G401 (cell line): Measurements from ENCODE around the gene SCYL2. TPM values are rescaled to one million over a fixed set of nuclear protein-coding genes. Genes with fewer than 3 reads are reported as not detected.
A peak's percentile ranks its signal among the peaks of the same experiment; 100 is the strongest.

ENCODE experiments used
- DNase-seq: peaks from one replicate; pipeline ENCODE4 v3.0.0-alpha.2; 2015; ENCODE audit warnings: low spot score
- in situ Hi-C: cut with HindIII; loops from 2 replicates; pipeline ENCODE4 v1.10.0; 2016; ENCODE audit warnings: low sequenced_read_pairs, mixed read lengths
- total RNA-seq: library from RNA; depleted of rRNA; stranded (reverse); fragments of >200 nt; shearing (Covaris generic); gene quantifications from 2 replicates; pipeline ENCODE4 v1.2.3, GENCODE V29; 2014; rRNA removed

SCYL2 gene
- total RNA-seq, 1 experiment from 2014 or later: 10.9 TPM

GRCh38 chr12:100360450-100360849 is 93.5 kb downstream of the SCYL2 start:
- in situ Hi-C loops: no loop called here
- DNase-seq: no peak

DNA sequence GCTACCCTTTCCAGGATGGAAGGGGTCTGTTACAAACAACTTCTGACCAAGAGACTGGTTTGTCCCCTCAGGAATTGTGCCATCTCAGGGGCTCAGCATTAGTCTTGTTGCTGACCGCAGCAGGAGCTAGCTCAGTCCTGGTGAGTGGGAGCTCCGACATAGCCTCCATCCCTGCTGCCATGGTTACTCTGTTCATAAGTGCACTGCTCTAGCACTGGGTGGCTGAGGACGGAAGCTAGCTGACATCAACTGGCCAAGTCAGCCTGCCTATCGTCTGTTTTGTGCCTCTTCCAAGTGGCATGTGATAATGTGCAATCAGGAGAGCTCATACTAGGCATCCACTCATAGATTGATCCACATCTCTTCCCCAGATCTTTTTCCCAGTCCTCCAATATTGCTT is 97.3 kb downstream of the SCYL2 start:
- no peak for DNase-seq
- in situ Hi-C loops: no loop called here

- in situ Hi-C loops: no loop called here
Measured at GRCh38 chr12:100365411-100365810, 98.4 kb downstream of the SCYL2 start.

DNA sequence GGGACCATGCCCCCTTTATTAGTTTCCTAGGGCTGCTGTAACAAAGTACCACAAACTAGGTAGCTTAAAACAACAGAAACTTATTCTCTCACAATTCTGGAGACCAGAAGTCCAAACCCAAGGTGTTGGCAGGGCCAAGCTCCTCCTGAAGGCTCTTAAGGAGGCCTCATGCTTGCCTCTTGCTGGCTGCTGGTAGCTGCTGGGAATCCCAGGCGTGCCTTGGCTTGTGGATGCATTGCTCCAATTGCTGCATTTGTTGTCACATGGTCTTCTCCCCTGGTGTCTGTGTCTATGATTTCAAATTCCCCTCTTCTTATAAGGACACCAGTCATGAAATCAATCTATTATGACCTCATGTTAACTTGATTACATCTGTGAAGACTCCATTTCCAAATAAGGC is 101.1 kb downstream of the SCYL2 start:
- DNase-seq: no peak
- in situ Hi-C loops: no loop called here

More at GRCh38 chr12:100365411-100365810, 98.4 kb downstream of the SCYL2 start:
- DNase-seq: no peak

DNA sequence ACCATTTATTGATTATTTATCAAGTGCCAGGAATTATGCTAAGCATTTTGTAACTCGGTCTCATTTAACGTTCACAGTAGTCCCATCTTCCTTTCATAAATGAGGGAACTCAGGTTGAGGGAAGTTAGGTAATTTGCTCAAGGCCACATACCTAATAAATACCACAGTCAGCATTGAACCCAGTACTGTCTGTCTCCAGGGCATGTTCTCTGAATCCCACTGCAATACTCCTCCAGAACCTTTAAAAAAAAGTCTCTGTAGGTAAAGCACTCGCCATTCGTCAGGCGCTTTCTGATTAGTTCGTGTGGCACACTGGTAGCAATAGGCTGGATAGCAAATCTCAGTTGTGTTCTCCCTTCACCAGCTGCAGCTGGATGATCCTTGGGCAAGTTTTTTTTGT is 104.2 kb downstream of the SCYL2 start:
- in situ Hi-C loops: no loop called here
- DNase-seq: no peak

DNA sequence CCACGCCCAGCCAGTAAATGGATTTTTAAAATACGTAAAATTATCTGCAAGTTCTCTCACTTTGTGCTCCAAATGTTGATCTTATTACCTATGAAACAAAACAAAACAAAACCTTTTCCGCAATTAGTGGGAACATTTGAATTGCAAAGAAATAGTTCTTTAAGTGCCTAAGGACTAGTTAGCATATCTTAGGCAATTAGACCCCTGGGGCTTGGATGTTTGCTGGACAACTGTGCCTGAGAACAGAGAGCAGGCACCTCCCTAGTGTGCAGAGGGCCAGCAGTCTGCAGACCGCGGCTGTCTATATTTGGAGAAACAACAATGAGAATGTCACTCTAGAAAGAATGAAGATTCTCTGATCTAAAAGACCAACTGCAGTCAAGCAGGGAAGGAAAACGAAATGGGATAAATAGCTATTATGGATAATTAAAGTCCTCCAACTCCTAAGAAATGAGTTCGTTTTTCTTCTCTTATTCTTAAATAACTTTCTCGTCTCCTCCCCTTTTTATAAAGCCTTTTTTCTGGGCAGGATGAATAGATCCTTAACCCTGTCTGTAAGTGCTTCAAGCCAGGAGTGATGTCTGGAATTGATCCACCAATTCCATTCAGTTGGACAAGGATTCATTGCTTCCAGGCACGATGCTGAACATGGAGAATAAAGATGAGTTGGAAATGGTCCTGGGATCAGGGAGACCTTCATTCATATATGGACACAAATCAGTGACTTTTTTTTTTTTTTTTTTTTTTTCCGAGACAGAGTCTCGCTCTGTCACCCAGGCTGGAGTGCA is 106.1 kb downstream of the SCYL2 start:
- no peak for DNase-seq
- in situ Hi-C loops: no loop called here

DNA sequence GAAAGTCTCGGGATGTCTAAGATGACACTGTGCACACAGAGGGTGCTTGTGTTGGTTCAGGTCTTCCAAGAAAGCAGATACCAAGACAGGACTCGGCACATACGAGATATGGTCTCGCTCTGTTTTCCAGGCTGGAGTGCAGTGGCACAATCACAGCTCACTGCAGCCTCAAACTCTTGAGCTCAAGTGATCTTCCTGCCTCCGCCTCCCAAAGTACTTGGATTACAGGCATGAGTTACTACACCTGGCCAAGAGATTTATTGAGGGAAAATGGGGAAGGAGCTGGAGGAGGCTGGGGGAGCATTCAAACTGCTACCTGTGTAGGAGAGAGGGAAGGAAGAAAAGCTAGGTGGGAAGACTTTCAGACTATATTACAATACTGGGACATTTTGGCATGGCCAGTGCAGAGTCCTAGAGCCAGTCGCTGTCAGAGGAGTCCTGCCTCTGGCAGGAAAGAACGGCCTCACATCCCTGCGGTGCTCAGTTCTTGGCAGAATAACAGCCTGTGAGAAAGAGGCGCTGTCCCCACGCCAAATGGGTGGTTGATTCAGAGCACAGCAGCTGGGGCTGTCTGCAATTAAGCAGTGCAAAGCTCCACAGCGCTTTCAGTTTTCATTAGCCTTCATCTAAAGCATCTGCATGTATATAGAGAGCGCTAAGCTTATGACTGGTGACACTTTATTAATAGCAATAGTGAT is 108.2 kb downstream of the SCYL2 start:
- peak; percentile 17 for DNase-seq
- in situ Hi-C loops: no loop called here

DNA sequence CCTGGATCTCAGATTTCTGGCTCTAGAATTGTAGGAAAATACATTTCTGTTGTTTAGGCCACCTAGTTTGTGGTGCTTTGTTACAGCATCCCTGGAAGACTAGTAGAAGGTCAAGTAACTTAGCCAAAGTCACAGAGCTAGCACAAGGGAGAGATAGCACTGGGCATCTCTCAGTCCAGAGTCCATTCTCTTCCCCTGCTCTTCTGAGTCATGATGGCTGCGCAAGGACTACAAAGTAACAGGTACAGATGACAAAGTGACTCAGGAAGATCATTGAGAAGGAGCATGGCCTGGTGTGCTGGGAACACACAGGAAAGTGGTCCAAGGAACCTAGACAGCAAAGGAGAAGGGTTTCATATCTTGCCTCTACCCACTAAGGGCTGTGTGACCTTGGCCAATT is 109.2 kb downstream of the SCYL2 start:
- DNase-seq: no peak
- in situ Hi-C loops: no loop called here

DNA sequence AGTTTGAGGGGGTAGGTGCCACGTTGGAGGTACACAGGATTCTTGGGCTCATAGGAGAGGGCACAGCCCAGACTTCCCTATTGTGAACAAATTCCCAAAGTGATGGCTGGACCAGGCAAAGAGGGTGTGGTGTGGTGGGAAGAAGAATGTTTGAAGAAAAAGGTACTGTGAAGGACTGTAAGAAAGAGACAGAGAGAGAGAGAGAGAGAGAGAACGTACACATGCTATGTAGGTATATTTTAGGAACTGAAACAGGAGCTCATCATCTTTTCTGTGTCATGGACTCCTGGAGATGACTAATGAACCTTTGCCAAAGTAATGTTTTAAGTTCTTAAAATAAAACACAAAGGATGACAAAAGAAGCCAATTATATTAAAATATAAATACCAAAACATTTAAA is 114.4 kb downstream of the SCYL2 start:
- in situ Hi-C loops: no loop called here
- DNase-seq: no peak

- in situ Hi-C loops: no loop called here
- DNase-seq: no peak
Measured at GRCh38 chr12:100382338-100382737, 115.4 kb downstream of the SCYL2 start.

DNA sequence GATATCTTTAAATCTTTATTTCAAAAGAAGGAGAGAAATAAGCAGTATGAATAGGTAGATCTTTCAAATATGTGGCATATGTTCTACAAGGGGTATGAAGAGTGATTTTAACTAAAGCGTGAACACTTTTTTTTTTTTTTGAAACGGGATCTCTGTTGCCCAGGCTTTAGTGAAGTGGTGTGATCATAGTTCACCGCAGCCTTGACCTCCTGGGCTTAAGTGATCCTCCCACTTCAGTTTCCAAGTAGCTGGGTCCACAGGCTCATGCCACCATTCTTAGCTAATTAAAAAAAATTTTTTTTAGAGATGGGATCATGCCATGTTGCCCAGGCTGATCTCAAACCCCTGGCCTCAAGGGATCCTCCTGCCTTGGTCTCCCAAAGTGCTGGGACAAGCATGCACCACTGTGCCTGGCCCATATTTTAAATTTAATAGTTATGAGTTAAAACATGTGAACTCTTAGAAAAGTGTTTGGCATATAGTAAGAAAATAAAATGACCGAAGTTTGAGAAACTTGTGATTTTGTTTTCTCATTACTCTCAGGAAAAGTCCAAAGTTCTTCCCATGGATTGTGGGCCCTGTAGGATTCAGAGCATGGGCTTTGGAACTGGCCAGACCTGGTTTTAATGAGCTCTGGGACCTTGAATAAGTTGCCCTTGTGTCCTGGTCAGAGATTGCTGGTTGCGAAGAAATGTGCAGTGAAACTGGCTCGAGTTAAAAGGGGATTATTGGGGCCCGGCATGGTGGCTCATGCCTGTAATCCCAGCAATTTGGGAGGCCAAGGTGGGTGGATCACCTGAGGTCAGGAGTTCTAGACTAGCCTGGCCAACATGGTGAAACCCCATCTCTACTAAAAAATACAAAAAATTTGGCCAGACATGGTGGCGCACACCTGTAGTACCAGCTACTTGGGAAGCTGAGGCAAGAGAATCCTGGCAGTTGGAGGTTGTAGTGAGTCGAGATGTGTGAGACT is 116.9 kb downstream of the SCYL2 start:
- no peak for DNase-seq
- in situ Hi-C loops: no loop called here

DNA sequence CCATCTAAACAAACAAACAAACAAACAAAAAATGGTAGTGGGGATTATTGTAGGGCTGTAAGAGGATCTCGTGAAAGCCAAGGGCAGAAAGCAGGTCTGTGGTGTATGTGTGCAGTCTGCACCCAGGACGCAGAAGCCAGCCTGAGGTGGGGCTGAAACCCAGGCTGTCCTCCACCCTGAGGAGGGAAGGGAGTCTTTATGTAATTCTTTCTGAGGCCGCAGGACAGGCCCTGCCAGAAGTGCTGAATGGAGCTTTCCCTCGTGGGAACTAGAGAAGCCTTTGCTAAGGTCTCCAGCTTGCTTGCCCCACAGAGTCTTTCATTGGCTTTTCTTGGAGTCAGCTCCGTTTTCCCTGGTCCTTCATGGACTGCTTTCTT is 117.6 kb downstream of the SCYL2 start:
- in situ Hi-C loops: no loop called here
- no peak for DNase-seq

- in situ Hi-C loops: no loop called here
- no peak for DNase-seq
Measured at GRCh38 chr12:100388382-100388781, 121.4 kb downstream of the SCYL2 start.

Other genes starting within 250 kb of the SCYL2 start
- gene BLTP3B, start 124.3 kb upstream of the SCYL2 start, total RNA-seq: 34.2 and 53.8 TPM in 2 replicates
- 38.1 and 40.1 TPM in 2 replicates for gene ACTR6, start 66.4 kb upstream of the SCYL2 start, total RNA-seq
- 0.10 and 1.5 TPM in 2 replicates for gene DEPDC4, start 98 bp upstream of the SCYL2 start, total RNA-seq
- 0.80 TPM in 1 of 2 replicates, not detected in the other for gene SLC17A8, start 89.9 kb downstream of the SCYL2 start, total RNA-seq
- gene NR1H4, start 206.7 kb downstream of the SCYL2 start, total RNA-seq: not detected in 2 replicates